Activated CD8-positive, alpha-beta memory T cell treated with anti-CD3 and anti-CD28 coated beads, Interleukin-2, amount 50 U/mL, for 48 hours (primary cell): ENCODE measurements around the gene ALG9.
"Not testable (repeated sequence)": the region's sequence is repeated elsewhere in the genome, so short reads cannot be mapped to it uniquely, and the experiment has no call there.

Experiments
- DNase-seq: peaks from one replicate; pipeline ENCODE4 v3.0.0-alpha.2; 2020

ALG9 gene, protein sequence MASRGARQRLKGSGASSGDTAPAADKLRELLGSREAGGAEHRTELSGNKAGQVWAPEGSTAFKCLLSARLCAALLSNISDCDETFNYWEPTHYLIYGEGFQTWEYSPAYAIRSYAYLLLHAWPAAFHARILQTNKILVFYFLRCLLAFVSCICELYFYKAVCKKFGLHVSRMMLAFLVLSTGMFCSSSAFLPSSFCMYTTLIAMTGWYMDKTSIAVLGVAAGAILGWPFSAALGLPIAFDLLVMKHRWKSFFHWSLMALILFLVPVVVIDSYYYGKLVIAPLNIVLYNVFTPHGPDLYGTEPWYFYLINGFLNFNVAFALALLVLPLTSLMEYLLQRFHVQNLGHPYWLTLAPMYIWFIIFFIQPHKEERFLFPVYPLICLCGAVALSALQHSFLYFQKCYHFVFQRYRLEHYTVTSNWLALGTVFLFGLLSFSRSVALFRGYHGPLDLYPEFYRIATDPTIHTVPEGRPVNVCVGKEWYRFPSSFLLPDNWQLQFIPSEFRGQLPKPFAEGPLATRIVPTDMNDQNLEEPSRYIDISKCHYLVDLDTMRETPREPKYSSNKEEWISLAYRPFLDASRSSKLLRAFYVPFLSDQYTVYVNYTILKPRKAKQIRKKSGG

DNA sequence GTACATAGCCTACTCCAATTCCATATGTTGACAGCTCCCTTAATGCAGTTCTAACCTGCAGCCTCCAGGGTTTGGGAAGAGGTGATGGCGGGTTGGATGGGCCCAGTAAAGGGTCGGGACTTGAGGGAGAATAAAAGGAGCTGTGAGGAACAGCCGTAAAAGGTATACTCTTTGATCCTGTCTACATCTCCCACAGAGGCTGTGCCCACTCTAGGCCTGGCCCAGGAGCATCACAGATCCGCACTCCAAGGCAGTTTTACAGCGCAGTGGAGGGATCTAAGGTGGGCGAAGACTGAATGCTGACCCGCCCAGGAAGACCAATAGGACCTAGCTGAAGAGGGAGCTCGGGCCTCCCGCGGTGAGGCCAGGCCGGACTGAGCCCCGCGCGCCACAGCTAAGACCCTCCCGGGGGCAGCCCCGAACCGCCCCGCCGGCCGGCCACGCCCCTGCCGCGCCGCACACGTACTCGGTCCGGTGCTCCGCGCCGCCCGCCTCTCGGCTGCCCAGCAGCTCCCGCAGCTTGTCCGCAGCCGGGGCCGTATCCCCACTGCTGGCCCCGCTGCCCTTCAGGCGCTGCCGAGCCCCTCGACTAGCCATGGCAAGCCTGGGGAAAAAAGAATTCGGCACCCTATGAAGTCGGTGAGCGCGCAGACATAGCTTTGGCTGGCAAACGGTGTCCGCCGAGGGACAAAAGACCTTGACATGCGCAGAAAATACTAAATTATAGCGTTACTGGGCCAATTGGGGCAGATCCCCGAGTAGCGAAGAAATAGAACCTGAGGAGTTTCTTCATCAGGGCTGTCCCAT is at the start of gene ALG9:
Gene ALG9, minus strand, starts transcription at position 696 of the 807 bp plus-strand sequence. Its CDS starts 99 bp downstream, at position 597.
- peak; percentile 94 for DNase-seq

DNA sequence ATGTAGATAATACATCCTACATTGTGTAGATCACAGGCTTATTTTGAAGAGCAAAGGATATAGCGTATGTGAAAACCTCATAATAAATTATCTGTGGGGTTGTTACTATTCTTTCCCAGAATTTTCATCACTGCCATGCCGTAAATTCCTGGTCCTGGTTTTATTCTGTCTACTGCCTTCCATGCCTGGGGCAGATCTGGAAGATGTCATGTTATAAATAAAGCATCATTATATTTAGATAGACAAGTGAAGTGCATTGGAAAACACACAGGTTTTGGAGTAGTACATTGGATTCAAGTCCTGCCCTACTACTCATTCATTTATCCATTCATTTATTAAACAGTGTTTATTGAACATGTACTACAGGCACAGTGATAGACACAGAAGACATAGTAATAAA is 49.5 kb upstream of the ALG9 start:
- DNase-seq = no peak

DNA sequence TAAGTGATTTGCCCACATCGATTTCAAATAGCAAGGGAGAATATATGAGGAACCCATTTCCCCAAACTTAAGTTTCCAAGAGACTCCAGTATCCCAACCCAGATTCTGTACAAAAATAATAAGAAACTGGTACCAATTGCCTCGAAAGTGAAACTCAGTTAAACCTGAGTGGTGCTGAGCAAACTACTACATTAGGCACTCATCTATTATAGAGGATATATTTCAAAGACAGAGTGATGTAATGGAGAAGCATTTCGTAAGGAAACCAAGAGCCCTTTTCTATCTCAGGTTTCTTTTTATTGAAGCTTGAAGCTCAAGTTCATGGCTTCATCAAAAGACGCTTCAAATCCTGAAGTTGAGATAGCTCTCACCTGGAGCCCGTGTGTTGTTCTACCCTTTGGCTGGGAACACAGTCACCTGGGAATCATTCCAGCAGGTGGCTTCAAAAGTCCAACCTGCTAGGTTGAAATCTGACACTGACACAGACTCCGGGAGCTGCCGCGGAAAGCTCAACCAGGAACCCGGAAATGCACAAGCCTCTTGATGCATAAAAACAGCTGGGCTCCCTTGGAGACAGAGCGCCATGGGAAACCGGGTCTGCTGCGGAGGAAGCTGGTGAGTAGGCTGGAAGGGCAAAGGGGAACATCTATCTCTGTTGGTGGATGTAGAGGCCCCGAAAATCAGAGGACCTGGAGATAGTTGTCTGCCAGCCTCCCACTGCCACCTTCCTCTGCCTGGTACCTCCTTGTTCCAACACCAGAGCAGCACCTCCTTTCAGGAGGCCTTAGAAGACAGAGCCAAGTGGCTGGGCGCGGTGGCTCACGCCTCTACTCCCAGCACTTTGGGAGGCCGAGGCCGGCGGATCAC is 47.2 kb upstream of the ALG9 start, which contains the start of gene C11orf52:
Gene C11orf52, plus strand, starts transcription at position 524 of the 867 bp plus-strand sequence. Its CDS starts 60 bp downstream, at position 584.
- DNase-seq = no peak

DNA sequence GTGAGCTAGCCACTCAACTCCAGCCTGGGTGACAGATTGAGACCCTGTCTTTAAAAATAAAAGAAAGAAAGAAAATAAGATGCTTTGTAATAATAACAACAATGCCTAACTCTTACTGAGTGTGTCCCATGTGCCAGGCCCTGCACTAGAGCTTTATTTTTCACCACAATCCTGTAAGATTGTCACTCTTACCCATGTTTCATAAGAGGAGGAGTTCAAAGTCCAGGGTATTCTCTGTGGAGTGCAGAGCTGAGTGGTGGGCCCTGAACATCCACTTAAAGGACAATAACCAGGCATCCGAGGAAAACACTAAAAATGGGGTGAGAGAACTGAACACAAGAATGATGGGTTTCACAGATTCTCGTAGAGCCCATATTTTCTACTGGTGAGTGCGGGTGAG is 46.4 kb upstream of the ALG9 start:
- no peak for DNase-seq

DNA sequence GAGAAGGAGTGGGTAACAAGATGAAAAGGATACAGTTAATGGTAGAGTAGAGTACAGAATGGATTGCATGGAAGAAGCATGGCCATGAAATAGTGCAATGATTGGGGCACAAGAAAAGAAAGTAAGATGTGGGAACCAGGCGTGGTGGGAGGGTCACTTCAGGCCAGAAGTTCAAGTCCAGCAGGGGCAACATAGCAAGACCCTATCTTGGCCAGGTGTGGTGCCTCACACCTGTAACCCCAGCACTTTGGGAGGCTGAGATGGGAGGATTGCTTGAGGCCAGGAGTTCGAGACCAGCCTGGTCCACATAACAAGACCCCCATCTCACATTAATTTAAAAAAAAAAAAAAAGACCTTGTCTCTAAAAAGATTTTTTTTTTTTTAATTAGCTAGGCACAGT is 45.9 kb upstream of the ALG9 start:
- no peak for DNase-seq

DNA sequence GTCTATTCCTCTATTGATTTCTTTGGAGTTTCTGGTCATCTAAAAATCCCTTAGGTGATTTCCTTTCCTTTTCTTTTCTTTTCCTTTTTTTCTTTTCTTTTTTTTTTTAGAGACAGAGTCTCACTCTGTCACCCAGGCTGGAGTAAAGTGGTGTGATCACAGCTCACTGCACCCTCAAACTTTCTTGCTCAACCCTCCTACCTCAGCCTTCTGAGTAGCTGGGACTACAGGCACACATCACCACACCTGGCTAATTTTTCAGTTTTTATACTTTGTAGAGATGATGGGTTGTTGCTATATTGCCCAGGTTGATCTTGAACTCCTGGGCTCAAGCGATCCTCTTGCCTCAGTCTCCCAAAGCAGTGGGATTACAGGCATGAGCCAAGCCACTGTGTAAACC is 45.4 kb upstream of the ALG9 start:
- DNase-seq = no peak

DNA sequence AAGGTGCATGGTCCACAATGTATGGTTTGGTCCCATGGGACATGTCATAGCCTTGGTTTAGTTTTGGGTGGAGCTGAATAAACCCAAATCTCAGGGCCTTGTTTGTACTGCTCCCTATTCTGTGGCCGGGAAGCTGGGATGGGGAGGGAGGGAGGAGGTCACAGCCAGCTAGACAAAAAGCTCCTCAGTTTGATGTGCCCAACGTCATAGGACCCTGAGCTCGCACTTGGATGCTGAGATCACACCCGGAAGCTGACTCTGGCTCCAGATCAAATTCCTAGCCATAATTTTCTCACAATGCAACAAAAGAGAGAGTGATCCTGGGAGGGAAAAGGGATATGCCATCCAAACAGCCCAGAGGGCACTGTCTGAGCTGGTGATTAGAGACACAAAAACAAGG is 42.6 kb upstream of the ALG9 start:
- DNase-seq = no peak

DNA sequence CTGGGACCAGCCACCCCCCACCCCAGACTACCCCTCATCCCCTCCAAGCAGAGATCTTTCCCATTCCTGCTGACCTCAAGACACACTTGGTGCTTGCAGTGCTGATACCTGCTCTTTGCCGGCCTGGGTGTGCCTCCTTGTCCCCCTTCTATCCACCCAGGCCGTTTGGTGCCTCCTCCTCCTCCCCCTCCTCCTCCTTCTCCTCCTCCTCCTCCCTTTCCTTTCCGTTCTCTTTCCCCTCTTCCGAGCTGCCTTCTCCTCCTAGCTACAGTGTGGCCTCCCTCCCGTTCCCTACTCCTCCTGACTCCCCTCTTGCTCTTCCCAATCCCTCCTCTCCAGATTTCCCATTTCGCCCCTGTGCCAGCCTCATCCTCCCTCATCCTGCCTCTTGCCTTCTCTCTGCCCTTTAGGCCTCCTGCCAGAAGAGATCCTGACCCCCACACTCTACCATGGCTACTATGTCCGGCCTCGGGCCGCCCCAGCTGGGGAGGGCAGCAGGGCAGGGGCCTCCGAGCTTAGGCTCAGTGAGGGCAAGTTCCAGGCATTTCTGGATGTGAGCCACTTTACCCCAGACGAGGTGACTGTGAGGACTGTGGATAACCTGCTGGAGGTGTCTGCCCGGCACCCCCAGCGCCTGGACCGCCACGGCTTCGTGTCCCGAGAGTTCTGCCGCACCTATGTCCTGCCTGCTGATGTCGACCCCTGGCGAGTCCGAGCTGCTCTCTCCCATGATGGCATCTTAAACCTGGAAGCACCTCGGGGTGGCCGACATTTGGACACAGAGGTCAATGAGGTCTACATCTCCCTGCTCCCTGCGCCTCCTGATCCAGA is 41.9 kb upstream of the ALG9 start:
- DNase-seq = no peak

DNA sequence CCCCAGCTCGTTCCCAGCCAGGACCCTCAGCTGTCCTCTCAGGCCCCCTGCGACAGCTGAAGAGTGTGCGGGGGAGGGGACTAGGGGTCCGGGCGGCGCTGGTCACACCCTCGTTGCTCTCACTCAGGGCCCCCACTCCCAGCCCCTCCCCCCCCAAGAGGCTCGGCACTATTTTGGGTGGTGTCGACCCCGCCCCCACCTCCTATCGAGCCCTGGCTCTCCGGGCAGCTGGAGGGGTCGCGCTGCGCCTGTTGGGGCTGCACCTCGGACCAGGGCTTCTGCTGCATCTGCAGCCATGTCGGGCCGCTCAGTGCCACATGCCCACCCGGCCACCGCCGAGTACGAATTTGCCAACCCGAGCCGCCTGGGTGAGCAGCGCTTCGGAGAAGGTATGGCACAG is 41.2 kb upstream of the ALG9 start, which contains the start of gene HSPB2:
Gene HSPB2, plus strand, starts transcription at position 200 of the 400 bp plus-strand sequence. Its CDS starts 96 bp downstream, at position 296.
- no peak for DNase-seq

DNA sequence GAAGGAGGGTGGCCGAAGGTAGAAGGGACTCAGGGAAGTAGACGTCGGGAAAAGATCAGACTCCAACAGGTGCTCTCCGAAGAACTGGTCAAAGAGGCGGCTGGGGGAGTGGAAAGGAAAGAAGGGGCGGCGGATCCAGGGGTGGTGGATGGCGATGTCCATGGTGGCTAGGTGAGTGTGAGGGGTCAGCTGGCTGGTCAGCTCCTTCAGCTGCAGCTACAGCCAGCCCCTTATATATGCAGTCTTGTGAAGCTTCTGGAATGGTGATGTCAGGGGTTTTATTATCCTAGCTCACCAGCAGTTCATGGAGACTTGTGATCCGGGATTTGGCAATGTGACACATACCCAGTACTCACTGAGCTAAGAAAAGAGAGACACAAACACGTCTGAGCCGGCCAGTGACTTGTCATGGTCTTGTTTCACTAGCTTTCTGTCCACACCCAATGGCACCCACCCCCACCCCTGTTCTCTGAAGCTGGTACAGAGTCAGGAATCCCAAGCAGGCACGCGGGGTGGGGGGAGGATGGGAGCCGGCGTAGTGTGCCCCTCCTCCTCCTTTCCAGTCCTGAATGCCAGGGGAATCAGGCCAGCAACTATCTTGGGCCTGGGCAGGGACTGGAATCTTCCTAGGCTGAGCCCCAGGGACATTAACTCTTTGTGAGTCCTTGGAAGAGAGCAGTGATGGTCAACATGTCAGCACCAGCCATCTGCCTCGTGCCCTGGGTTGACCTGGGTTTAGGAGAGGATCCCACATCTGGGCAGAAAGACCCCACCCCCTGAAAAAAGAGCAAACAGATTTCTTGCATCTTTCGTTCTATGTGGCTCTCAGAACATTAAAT is 40.4 kb upstream of the ALG9 start, which contains the start of gene CRYAB:
Gene CRYAB, minus strand, starts transcription at position 208 of the 839 bp plus-strand sequence. Its CDS starts 46 bp downstream, at position 162.
- no peak for DNase-seq

DNA sequence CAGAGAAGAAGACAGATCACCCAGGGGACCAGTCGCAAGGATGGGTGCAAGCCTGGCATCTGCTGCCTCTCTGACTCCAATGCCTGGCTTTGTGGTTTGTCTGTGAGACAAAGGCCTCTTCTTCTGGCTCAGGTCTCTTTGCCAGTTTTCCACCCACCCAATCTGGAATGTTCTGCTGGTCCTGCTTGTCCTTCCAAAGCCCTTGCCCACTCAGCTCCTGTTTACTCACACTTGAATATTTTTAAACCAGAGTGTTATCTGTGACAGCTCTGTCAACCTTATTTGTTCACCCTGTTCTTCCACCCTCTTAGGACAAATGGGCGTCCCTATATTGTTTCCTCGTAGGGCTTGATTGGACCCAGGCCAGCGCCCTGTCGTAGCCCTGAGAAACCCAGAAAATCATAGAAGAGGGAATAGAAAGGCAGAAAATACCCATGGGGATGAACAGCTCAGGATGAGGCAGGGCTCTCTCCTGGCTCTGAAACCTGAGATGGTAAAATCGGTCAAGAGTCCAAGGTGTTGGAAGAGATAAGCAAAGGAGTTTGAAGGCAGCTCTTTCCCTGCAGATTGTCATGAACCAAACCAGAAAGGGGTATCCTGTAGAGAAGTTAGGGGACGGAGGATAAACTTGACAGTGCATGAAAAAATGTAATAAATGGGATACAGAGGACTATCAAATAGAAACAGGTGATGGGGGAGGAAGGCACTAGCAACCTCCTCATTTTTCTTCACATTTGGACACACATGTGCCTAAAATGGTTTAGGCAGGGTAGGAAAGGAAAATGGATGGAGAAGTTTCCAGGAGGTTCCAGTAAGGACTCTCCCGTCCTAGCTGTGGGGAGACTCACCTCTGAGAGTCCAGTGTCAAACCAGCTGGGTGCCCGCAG is 39.5 kb upstream of the ALG9 start:
- DNase-seq = no peak

DNA sequence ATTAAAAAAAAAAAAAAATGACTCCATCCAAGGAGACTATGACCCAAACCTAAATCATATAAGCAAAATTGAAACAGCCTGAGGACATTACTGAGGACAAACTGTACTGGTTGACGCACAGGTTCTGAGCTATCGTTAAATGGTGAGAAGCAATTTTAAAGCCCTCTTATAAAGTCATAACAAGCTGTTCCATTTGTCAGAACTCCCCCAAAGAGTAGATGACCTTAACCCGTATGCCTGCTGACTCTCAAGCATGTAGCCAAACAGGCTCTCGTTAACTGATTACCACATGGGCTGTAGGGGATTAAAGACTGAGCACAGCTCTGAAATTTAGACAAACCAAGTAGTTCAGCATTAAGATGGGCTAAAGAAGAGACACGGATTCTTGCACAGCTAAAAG is 38.0 kb upstream of the ALG9 start:
- no peak for DNase-seq

DNA sequence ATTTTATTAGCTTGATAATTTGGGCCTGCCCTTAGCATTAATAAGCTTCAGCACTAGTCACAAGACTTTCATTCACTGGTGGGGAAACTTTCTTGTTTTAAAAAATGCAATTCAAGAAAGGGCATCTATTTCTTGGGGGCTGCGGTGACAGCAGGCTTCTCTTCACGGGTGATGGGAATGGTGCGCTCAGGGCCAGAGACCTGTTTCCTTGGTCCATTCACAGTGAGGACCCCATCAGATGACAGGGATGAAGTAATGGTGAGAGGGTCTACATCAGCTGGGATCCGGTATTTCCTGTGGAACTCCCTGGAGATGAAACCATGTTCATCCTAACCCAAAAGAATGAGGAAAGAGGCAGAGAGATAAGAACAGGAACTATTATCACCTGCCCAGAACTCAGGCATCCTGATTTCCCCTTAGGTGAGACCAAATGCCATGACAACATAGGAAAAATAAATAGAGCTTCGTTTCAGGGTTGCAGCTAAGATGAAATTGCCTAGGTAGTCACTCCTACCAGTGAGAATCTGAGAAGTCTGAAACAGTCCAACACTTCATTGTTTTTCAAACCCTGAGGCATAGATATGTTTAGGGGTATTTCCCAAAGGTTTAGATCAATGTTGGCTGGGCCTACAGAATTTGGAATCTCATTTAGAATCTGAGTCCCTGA is 37.4 kb upstream of the ALG9 start:
- no peak for DNase-seq

DNA sequence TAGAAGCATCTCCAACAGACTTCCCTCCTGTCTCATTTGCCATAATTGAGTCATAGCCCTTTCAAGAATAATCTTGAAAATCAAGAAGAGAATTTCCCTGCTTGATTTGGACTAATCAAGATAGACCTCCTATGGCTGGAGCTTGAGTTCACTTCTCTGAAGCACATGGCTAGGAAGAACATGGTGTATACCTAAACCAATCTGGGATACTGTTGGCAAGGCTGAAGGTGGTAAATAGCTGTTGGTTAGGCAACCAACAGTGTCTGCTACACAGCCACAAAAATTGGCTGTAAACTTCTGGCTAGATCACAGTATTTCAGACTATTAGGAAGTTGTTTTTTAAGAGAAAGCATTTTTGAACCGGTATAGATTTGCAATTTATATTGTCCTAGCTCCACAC is 35.3 kb upstream of the ALG9 start:
- DNase-seq = no peak

DNA sequence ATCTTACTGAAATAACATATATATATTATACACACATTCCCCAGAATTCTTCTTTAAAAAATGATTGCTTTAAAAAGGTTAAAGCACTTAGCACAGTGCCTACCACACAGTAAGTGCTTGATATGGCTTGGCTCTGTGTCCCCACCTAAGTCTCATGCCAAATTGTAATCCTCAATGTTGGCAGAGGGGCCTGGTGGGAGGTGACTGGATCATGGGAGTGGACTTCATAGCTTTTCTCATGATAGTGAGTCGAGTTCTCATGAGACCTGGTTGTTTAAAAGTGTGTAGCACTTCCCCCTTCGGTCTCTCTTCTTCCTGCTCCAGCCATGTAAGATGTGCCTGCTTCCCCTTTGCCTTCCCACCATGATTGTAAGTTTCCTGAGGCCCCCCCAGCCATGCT is 34.0 kb upstream of the ALG9 start:
- DNase-seq = no peak

DNA sequence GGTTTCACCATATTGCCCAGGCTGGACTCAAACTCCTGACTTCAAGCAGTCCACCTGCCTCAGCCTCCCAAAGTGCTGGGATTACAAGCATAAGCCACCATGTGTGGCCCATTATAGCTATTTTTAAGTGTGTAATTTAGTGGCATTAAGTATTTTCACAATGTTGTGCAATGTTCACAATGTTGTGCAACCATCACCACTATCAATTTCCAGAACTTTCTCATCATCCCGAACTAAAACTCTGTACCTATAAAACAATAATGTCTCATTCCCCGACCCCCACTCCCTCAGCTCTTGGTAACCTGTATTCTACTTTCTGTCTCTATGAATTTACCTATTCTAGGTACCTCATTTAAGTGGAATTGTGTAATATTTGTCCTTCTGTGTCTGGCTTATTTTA is 15.5 kb upstream of the ALG9 start:
- no peak for DNase-seq

DNA sequence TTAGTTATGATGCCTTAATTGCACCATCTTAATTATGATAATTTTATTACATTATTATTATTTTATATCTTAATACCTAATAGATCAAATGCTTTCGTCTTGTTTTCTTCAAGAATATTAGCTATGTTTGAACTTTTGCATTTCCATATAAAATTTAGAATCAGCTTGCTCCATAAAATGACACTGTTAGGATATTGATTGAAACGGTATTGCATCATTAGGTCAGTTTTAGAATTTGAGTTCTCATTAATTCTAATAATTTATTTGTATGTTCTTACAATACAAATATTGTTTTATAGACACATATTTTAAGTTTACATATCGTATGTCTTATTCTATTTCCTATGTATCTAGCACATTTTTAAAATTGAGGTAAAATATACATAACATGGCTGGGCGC is 14.7 kb upstream of the ALG9 start:
- no peak for DNase-seq

DNA sequence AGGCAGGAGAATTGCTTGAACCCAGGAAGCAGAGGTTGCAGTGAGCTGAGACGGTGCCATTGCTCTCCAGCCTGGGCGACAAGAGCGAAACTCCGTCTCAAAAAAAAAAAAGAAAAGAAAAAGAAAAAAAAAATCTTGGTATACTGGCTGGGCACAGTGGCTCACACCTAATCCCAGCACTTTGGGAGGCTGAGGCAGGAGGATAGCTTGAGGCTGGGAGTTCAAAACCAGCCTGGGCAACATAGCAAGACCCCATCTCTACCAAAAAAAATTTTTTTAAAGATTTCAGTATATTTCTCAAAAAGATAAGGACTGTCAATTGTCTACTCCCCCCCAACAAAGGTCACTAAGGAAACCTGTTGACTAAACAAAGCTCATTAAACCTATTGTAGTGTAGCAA is 13.7 kb upstream of the ALG9 start:
- DNase-seq = not testable (repeated sequence)

DNA sequence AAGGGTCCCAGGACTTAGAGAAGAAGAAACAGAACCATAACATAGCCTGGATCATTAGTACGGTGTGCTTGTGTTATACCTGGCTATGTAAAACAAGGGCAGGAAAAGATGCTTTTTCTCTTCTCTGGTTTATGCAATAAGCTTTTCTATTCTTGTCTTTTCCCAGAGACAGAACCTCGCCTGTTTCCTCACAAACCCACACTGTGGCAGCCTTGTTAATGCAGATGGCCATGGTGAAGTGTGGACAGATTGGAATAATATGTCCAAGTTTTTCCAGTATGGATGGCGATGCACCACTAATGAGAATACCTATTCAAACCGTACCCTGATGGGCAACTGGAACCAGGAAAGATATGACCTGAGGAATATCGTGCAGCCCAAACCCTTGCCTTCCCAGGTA is 10.8 kb upstream of the ALG9 start:
- DNase-seq = no peak
